Muscle of arm (tissue), 12 donors: ENCODE results near the gene CLK4. TPM values are rescaled to one million over a fixed set of nuclear protein-coding genes. Genes with fewer than 3 reads are reported as not detected.

ENCODE experiments used
- DNase-seq: peaks from one replicate; pipeline ENCODE4 v3.0.0-alpha.2; 2013
- polyA plus RNA-seq, 12 donors: library from polyadenylated mRNA; unstranded; fragments of 120-200 nt; gene quantifications; one replicate each; pipeline ENCODE4 v1.2.1, GENCODE V29; 2013; ENCODE audit not compliant: insufficient read length in 12 of 12

CLK4 gene
- polyA plus RNA-seq, 12 donors = 28.6 to 57.8 (median 40.9) TPM; not detected in 1

DNA sequence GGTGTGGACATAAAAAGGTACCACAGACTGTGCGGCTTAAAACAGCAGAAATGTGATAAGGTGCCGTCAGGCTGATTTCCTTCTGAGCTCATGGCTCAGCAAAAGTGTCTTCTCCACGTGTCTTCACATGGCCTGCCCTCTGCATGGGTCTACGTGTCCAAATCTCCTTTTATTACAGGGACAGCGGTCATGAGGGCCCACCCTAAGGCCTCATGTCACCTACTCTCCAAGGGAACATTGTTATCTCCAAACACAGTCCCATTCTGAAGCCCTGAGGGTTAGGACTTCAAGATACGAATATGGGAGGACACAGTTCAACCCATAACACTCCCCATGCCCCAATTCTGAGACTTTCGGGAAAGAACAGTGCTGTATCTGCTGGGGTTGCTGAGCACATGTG is 71.8 kb downstream of the CLK4 start:
- DNase-seq = no peak

DNA sequence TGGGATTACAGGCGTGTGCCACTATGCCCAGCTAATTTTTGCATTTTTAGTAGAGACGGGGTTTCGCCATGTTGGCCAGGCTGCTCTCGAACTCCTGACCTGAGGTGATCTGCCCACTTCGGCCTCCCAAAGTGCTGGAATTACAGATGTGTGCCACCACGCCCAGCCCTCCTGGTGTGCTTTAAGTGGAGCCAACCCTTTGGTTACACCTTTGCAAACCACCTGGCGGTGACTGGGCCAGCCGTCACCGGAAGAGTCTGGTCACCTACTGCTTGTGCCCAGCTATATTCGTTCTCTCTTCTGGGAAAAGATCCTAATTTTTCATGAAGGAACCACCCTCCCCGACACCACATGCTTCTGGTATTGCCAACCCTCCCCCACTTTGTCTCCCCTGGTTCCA is 72.5 kb downstream of the CLK4 start:
- DNase-seq = no peak

DNA sequence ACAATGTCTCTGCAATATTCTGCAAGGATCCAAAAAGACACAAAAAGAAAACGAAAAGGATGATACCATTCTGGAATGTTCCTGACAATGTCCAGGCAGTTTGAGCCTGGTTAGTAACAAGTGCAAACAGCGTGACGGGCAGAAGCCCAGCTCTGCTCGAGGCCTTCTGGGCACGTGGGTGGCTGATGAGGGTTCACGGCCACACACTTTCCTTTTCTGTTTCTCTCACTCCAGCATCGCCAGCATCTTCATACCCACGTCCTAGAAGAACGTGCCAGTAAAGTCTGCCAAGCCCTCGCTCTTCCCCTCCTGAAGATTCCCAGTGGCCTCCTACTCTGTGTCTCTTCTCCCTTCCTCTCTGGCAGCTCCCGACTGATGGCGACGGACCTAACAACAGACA is 73.3 kb downstream of the CLK4 start:
- no peak for DNase-seq

Other genes with a start within 250 kb of the CLK4 start
- gene COL23A1, start 36.7 kb downstream of the CLK4 start, polyA plus RNA-seq = 10 to 100 TPM in 2 of 12 donors, 1 to 10 TPM in 8, not detected in 2; 1.1 to 20.5 (median 2.9) TPM
- gene ZNF354A, start 103.6 kb upstream of the CLK4 start, polyA plus RNA-seq = 10 to 100 TPM in 9 of 12 donors, 1 to 10 TPM in 1, not detected in 2; 8.3 to 21.4 (median 12.3) TPM
- gene ZNF354B, start 232.9 kb upstream of the CLK4 start, polyA plus RNA-seq = 10 to 100 TPM in 11 of 12 donors, not detected in 1; 11.7 to 24.3 (median 14.8) TPM